Stimulated activated CD4-positive, alpha-beta T cell treated with anti-CD3 and anti-CD28 coated beads, Interleukin-1b, Interleukin-23, amount 100 ng/mL, for 24 hours (primary cell): ENCODE data around the gene SPAG9.
"Not testable (repeated sequence)": the region's sequence is repeated elsewhere in the genome, so short reads cannot be mapped to it uniquely, and the experiment has no call there.

Experiments used
- DNase-seq, 4 experiments: peaks; one replicate each; pipeline ENCODE4 v3.0.0-alpha.2; 2020; ENCODE audit warnings: low read depth in 4 of 4, low spot score in 1 of 4

Gene SPAG9

DNA sequence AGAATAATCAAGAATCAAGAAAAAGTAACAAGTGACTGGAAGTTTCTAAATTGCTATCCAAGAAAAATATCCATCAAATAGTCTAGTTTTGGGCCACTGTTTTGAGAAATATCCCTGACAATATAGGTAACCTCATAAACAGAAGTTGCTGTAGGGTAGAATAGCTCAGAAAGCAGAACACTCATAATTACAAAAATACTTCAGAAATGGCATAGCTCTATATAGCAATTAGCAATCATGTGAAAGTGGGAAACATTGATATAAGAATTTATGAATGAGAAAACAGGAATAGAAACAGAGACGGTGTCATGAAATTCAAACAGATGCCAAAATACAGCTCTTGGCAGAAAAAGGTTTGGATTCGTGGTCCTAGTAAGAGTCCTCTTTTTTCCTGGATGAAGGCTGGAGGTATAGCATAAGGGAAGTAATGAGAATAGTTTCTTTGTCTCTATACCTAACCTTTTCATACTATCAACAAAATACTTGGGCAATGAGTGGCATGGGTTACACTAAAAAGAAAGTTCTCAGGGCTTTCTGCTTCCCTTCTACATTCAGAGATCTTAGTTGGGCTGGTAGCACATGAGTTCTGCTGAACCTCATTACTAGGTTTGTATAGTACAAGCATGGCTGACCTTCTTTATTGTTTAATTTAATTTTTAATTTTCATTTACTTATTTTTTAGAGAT, 33.5 kb downstream of the SPAG9 start:
- DNase-seq, result no peak

DNA sequence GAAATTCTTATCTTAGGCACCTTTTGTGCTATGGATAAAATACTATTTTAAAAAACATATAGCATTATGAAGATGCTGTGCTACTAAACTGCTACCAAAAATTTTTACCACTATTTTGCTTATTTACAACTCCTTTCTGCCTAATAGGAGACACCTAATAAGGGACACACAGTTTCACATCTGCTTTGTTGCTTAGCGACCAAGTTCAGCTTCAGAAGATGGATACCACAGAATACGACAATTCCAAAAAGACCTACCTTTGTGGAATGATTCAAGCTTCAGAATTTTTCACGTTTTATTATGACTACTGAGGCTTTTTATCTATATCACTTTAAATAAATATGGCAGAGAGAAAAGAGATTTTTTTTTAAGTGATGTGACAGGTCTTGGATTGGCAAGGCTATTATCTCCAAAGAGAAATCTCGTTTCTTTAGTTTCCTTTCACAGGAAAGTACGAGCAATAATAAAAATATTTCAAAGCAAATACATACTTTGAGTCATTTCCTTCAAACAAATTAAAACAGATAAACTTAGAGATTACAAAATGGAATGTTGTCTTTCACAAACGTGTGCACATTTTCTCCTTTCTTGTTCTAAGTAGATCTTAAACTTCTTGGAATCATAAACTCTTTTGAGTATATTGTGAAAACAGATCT, 35.4 kb downstream of the SPAG9 start:
- no peak for DNase-seq

DNA sequence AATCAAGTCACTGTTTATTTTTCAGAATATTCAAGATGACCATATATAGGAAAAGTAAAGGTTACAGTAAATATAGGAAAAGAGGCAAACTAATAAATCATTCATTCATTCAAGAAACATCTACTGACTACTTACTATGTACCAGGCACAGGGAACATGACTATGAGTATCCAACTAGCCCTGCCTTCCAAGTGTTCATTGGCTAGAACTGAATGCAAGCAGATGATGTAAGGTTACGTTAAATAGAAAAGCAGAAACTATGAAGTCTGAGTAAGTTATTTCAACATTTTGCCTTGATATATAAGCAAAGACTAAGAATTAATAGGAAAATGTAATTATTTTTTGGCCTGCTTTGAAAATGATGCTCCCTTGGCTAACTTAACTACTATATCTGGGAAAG, 36.7 kb downstream of the SPAG9 start:
- no peak for DNase-seq

DNA sequence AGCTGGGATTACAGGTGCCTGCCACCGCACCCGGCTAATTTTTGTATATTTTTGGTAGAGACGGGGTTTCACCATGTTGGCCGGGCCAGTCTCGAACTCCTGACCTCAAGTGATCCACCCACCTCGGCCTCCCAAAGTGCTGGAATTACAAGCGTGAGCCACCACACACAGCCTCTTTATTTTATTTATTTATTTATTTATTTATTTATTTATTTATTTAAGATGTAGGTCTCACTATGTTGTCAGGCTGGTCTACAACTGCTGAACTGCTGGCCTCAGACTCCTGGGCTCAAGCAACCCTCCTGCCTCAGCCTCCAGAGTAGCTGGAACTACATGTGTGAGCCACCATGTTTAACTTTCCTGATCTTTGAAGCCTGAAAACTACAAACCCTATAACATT, 37.3 kb downstream of the SPAG9 start:
- DNase-seq, result not testable (repeated sequence)

DNA sequence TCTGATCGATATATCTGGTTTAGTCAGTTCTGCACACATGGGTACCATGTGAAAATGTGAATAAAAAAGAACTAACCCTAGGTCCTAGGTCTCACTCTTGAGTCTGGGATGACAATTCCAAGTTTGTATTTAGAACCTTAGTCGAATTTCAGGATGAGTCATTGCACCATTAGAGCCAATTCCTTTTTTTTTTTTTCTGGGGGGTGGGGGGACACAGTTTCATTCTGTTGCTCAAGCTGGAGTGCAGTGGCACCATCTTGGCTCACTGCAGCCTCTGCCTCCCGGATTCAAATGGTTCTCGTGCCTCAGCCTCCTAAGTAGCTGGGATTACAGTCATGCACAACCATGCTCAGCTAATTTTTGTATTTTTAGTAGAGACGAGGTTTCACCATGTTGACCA, 41.6 kb downstream of the SPAG9 start:
- no peak for DNase-seq

DNA sequence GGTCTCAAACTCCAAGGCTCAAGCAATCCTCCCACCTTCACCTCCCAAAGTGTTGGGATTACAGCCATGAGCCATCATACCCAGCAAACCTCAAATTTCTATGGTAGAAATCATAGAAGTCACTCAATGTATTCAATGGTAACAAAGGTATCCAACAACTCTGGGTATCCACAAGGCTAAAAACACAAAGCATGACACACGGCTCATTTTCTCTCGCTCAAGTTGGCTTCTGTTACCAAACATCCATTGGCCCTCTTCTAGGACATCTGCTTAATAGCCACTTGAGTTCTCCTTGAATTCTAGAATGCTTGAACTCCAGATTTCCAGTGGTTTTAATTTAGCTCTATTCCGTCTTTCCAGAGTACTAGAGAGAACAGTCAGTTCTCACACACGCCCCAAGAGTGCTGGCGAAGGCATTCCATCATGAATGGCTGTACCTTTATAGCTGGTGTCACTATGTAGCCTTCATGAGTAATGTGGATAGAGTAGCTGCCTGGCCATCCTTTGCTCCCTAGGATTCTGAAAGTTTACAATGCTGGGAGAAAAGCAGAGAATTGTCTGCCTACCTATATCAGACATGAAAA, 42.6 kb downstream of the SPAG9 start:
- DNase-seq, result no peak

DNA sequence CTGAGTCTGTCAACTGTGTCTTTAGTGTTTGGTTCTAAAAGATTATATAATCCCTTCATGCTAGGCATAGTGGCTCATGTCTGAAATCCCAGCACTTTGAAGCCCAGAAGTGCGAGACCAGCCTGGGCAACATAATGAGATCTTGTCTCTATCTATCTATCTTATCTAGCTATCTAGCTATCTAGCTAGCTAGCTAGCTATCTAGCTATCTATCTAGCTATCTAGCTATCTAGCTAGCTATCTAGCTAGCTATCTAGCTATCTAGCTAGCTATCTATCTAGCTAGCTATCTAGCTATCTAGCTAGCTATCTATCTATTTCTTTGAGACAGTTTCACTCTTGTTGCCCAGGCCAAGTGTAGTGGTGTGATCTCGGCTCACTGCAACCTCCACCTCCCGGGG, 43.8 kb downstream of the SPAG9 start:
- no peak for DNase-seq

DNA sequence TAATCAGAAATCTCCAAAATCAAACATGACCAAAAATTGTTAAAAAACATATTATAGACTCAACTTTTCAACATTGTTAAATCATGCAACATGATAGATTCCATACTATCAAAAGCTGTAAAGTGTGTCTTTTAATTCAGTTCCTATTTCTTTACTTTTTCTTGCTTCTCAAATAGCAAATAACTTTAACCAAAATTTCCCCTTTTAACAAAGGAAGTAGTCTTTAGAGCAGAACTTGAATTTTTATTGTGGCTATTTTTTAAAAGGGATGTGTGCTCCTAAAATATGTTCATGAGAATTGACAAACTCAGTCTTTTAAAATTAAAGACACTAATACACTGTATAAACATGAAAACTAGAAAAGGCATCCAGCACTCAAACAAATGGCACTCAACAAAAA, 49.1 kb downstream of the SPAG9 start:
- DNase-seq, result no peak

DNA sequence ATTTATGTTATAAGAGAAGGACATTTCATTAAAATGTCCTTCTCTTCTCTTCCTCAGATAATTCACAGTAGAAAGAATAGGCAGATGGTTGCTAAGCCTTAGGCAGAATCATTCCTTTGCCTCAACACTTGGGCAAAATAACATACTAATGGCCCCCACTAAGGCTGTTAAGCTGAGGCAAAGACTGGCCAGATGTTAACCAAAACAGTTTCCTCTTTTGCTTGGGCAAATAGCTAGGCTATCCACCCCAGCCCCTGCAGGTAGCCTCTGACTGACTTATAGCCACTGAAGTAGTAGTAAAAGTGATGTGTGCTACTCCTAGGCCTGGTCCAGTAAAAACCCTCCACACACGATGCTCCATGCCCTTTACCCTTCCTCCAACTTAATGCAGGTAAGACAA, 55.2 kb downstream of the SPAG9 start:
- no peak for DNase-seq

DNA sequence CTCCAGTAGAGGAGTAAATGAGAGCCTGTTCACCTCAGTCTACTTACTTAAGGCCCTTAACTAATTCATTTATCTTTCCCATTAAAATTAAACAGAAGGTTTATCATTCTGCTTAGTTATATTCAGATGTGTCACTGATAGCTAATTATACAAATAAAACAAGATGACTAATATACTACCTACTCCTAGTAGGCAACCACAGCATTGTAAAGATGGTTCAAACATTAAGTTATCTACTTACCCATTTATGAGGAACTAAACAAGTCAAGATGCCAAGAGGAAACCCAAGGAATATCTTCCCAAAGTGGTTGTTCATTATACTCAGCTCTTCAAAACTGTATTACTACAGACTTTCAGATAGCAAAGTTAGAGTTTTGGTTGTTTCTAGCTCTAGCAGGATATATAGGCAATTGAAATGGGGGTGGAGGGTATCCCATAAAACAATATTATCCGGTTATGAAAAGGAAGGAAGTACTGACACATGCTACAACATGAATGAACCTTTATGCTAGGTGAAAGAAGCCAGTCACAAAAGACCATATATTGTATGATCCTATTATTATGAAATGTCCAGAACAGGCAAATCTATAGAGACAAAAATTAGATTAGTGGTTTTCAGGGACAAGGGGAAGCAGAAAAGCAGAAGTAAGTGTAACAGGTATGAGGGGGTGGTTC, 56.5 kb downstream of the SPAG9 start:
- no peak for DNase-seq

DNA sequence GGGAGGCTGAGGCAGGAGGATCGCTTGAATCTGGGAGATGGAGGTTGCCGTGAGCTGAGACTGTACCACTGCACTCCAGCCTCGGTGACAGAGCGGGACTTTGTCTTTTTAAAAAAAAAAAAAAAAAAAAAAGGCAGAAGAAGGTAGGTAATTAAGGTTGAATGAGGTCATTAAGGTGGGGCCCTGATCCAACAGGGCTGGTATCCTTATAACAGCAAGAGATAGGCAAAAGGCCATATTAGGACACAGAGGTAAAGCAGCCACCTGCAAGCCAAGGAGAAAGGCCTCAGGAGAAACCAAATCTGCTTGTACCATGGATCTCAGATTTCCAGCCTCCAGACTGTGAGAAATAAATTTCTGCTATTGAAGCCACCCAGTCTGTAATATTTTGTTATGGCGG, 60.3 kb downstream of the SPAG9 start:
- DNase-seq, result no peak

DNA sequence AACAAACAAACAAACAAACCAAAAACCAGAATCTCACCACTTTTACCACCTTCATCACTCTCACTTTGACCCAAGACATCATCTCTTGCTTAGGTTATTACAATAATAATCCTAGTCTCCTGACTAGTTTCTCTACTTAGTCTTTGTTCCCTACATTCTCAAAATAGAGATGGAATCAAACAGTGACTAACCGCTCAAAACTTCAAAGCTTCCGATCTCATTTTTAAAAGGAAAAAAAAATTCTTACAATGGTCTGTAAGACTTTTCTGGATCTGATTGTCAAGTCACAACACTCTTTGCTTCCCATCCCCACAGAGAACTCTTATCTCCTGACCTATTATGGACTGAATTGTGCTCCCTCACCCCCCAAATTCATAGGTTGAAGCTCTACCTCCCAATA, 60.9 kb downstream of the SPAG9 start:
- no peak for DNase-seq

DNA sequence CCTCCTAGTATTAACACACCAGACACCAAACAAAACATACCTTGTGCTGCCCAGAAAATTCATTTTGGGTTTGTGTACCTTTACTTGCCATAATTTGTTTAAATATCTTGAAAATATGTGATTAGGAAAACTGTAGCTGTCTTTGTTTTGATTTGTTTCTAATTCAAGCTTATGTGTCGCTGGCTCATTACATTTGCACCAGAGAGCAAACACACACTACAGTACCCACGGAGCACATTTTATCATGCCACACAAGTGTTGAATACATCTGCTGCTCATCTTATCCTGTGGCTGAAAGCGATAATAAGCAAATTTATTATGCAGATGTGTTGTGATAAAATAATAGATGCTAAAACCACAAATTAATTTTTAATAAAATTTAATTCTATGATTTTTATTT, 63.1 kb downstream of the SPAG9 start:
- DNase-seq, result no peak

DNA sequence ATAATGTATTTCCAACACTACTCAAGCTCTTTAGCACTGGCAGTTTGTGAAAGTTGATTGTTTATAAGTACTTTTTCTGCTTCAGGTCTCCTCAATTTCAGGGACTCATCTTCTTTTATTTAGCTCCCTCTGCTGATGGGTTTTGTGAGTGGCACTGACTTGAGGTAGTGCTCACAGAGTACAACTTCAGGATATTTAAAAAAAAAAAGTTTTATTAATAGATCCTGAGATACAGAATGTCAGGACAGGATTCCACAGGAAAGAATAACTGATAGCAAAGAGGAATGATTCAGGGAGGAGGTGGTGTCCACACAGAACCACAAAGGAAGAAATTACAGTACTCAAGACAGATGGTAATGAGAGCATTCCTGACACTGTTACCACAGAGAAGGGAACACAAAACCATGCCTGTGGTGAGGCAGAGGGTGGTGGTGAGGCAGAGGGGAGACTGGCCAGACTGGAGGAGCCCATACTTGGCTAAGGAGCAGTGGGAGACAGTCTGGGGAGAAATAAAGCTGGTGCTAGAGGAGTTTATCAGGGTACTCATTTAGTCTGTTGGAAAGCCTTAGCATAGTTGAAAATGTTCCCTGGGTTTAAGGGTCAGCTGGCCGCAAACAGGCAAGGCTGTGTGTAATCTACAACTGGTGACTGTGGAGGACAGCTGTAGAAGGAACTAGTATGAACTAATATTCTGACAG, 63.7 kb downstream of the SPAG9 start:
- no peak for DNase-seq

DNA sequence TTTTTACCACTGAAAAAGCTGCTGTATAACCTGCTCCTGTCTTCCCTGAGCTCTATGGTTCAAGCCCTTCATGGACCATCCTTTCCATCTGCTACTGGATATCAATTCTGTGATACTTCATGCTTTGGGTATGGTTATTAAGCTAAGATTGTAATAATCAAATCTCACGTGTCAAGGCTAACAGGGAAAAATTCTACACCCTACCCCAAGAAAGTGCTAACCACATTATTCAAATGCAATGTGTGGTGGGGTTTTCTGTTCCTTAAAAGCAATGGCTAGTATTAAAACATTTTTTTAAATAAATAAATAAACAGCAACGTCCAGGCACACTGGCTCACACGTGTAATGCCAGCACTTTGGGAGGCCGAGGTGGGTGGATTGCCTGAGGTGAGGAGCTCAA, 65.9 kb downstream of the SPAG9 start:
- DNase-seq, result no peak

DNA sequence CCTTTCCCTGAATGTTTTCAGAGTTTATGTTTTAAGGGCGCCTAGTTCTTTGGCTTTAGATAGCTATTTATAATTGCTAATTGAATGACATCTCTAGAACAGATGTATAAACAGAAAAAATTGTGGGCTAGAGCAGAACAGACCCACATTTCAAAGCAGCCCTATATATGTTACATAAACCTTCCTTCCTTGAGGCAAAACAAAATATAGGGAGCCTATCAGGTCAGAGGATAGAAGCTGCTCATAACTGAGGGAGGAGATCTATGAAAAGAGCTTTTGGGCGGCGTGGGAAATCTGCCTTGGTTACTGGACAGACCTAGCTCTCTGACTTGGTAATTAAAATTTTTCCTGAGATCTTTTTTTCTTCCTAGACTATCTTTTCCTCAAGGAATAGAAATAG, 68.4 kb downstream of the SPAG9 start:
- no peak for DNase-seq

DNA sequence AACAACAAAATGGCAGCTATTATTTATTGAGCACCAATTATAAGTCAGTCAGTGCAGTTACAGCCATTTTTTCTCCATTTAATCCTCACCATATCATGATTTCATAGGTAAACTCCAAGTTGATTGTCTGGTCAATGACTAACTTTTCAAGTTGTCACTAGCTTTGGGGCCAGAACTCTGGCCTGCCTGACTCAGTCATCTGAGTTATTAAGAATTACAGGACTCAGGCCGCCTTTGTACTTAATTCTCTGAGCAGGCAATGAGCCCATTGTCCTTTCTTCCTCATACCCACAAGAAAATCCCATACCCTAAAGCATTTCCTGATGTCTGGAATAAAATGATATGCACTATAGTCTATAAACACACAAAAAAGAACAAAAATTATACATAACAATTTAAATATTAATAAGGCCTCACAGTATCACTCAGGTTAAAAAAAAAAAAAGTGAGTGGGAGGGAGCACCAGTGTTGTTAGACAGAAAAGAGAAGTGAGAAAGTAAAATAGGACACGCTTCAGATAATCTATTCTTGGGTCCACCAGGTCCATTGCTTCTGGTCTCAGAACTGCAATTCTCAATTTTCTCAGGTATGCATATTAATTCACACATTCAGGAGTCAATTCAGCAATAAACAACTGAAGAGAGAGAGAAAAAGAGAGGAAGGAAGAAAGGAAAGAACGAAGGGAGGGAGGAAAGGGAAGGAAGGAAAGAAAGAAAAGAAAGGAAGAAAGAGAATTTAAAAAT, 70.2 kb downstream of the SPAG9 start:
- DNase-seq, result no peak

DNA sequence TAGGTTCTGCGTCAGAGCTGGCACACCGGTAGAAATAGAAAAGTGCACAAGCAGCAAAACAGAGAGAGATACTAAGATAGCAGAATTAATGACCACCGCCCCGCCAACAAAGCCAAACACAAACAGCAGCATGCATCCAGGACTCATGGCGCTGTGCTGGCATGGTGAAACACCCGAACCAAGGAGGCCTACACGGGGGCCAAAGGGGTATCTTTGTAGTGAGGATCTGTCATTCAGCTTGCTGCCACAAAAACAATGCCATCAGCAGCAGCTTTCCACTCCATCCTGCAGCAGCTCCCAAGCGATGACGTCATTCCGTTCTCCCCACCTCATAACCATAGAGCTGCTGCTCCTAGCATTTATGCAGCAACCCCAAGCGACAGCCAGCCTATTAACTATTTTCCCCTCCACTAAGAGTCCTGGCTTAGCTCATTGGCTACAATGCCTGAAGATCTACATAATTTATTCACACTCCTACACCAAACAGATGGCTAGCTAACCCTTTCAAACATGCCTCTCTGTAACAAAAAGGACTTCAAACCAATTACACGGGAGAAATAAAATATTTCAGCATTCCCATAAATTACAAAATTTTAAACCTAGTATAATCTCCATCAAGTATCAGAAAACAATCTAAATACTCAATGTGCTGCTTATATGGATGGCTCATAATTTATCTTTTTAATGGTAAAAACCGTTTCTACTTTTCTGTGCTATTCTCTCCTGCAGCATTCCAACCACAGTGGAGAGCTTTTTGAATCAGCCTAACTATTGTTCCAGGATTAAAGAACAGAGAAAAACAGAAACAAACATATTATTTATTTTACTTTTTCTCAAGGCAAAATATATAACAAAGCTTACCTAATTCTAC, 73.9 kb downstream of the SPAG9 start:
- DNase-seq, result no peak

DNA sequence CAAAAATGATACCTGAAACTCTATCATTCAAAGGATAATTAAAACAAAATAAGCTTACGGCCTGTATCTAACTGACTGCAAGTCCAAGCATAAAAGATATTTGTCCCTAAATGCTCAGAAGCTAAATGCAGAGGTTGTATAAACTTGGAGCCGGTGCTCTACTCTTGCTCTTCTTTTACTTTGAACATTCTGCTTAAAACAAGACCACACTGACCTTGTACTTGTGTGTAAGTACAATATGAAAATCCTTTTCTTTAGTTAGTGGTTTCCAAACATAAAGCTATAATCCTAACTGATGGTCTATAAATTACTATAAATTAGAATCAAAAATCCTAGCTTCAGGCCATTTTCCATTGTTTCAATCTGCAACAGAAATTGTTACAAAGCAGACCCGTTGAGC, 74.6 kb downstream of the SPAG9 start:
- no peak for DNase-seq

DNA sequence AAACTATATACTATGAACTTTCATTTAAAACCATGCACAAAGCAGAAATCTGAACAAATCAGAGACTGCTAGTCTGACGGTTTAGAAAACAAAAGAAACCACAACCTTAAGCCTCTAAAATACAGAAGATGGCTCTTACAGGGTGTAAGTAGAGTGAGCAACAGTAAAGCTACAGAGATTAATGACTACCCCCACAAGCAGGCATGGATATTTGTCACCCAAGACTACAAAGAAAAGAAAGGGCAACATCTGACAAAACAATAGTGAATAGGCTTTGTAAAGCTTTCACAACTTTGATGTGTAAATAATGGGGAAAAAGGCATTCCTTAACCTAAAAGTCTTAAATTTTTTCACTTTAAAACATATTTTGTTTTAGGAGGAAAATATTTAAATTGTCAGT, 75.0 kb downstream of the SPAG9 start:
- DNase-seq, result no peak
